HG03575 (cell line): ENCODE results near the gene HYDIN.
A peak's percentile ranks its signal among the peaks of the same experiment; 100 is the strongest.

Experiments used
- ATAC-seq: cut with Tn5 transposase; IDR thresholded peaks from one replicate; pipeline ENCODE4 v1.9.1; 2021; ENCODE audit not compliant: unreplicated experiment, insufficient number of reproducible peaks, low FRiP score; ENCODE audit errors: extremely low read depth

The HYDIN gene

DNA sequence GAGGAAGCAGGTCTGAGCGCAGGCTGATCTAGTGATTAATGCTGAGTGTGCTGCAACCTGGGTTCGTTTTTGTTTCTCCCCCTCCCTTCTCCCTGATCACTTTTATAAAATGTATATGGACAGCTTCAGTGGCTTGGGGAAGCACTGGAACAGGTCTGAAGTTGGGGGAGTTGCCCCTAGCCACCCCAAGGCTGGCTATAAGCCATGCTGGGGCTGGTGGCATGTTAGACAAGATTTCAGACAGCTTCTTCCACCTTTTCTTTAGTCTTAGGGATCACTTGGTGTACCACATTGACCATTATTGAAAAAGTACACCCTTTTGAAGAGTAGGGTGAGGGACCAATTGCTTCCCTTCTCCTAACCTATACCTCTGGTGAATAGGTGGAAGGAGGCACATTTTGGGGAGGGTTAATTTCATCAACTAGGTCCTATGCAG, 425.8 kb downstream of the HYDIN start:
- no peak for ATAC-seq

- ATAC-seq: no peak
These were observed 426.3 kb downstream of the HYDIN start for GRCh38 chr16:70804153-70804733.

DNA sequence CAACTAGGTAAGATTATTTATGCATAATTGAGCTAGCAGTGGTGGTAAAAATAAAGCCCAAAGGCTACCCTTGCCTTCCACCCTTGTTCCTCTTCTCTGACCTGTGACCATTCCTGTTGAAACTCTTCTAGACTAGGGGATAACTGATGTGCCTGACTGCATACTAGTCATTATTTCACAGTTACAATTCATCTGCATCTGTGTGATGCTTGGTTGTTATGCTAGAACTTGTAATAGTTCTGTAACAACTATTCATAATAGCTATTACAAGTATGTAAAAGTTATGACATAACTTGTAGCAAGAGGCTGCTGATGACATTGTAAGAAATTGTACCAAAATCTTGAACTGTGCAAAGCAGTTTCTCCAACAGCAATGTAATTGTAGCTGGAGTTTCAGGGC, 427.2 kb downstream of the HYDIN start:
- ATAC-seq: no peak

- ATAC-seq: no peak
These were observed 428.9 kb downstream of the HYDIN start for GRCh38 chr16:70801611-70802010.

GRCh38 chr16:70800781-70801480, 429.6 kb downstream of the HYDIN start, which contains the start of gene VAC14:
Gene VAC14, minus strand, starts transcription at chr16:70801158. Its CDS starts 258 bp downstream, at chr16:70800900.
- ATAC-seq: peak; percentile 75

GRCh38 chr16:70800311-70800710, 430.2 kb downstream of the HYDIN start:
- no peak for ATAC-seq

DNA sequence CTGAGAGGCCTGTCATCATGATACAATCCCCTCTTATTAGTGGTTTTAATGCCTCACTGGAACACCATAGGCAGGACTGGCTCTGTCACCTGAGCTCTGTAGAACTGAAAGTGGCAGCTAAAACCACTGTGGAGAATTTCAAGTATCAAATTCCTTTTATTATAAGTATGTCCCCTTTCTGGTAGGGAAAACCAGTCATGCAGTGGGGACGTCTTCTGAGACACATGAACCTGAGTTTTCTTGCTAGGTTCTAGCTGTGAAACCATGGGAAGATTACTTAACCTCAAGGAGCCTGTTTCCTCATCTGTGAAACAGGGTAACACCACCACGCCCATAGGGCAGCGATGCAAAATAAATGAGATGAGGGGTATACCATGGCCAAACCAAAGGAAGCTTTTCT, 434.2 kb downstream of the HYDIN start:
- no peak for ATAC-seq

DNA sequence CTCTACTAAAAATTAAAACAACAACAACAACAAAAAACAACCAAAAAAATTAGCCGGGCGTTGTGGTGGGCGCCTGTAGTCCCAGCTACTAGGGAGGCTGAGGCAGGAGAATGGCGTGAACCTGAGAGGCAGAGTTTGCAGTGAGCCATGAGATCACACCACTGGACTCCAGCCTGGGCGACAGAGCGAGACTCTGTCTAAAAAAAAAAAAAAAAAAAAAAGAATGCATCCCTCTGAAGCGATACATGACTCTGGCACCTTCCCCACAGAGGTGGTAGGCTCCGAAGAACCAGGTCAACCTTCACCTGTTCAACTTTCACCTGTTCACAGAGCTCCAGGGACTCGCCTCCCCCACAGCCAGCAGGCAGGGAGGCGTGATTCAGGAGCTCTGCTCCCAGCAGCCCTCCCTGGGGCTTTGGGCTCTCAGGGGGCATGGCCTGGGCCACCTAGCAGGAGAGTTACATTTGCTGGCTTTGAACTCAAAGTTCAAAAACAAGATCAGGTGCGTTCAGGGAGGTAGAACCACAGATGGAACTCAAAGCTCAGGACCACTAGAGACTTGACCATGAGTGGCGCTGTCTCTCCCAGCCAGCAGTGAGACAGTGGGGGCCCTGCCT, 435.1 kb downstream of the HYDIN start:
- ATAC-seq: no peak

DNA sequence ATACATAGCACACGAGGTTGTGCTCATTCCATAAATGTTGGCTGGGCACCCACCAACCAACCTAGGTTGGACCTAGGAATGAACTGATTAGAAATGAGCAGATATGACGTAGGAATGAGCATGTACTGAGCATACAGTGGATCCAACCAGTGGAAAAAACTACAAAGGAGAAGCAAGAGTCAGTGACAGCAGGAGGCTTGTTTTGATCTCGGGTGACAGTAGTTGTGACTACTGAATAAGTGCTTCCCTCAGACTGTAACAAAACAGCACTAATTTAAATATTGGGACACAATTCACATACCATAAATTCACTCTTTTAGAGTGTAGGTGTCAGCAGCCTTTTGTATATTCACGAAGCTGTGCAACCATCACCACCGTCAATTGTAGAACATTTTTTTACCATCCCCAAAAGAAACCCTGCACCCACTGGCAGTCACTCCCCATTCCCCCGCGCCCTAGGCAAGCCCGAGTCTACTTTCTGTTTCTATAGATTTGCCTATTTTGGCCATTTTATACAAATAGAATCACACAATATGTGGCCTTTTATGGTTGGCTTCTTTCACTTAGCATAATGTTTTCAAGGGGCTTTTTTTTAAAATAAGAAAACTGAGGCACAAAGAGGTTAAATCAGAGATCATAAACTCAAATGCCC, 436.5 kb downstream of the HYDIN start:
- no peak for ATAC-seq

GRCh38 chr16:70790815-70791214, 439.7 kb downstream of the HYDIN start:
- ATAC-seq: no peak

DNA sequence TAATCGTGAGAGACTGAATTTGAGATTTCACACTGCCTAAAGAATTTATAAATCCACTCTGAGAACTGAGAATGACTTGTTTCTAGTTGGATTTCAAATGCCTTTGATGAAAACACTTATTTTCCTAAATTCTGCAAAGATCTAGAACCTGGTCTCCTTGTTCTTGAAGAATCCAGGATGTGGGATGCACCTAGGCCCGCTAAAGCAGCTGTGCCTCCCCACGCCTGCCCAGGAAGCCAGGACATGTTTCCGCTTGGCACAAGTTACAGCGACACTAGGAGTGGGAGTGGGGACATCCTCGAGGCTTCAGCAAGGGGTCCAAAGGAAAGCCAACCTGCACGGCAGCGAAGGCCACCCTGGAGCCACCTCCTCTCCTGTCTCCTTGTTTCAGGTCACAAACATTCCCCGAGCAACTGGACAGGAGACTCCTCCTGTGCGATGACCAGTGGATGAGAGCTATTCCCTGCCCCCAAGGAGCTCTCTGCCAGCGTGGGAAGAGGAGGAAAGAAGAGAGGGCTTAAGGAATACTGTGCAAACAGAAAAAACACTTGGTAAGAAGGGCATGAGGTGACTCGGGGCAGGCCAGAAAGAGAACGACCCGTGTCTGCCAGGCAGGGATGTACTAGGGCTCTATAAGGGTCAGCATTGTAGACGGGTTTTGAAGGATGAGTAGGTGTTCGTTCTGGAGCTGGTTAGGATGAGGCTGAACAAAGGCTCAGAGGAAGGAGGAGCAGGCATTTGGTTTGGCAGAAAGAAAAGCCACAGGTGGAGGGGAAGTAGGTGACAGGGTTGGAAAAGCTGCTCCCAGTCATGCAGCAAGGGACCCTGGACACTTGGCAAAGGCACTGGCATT, 440.7 kb downstream of the HYDIN start:
- no peak for ATAC-seq

GRCh38 chr16:70788668-70789594, 441.6 kb downstream of the HYDIN start:
- ATAC-seq: no peak

DNA sequence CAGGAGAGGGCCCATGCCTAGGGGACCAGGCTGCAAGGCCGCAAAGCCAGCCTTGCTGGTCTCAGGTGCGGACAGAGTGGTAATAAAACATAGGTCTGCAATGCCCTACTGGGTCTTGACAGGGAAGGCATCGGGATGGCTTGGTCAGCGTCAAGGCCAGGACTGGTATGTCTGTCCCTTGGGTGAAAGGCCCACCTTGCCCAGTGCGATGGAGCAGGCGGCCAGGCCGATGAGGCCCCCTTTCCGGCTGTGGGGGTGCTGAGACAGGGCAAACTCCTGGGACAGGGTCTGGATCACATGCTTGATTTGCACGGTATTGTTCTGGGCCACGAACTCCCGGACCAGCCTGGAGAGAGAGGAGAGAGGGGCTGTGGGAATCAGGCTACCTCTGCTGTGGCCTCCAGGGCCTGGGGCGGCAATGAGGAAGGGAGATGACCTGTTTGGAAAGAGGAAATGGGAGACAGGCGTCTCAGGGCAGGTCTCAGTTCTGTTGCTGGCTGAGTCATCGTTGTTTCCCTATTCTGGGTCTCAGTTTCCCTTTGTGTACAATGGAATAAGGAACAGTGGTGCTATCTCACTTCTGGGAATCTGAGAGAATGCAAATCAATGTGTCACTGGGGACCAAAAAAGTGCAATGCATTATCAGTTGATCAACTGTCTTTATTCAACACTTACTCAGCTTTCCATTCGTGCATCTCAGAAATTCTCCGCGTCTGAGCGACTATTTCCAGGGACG, 444.3 kb downstream of the HYDIN start:
- no peak for ATAC-seq

GRCh38 chr16:70784692-70785555, 445.6 kb downstream of the HYDIN start:
- no peak for ATAC-seq

DNA sequence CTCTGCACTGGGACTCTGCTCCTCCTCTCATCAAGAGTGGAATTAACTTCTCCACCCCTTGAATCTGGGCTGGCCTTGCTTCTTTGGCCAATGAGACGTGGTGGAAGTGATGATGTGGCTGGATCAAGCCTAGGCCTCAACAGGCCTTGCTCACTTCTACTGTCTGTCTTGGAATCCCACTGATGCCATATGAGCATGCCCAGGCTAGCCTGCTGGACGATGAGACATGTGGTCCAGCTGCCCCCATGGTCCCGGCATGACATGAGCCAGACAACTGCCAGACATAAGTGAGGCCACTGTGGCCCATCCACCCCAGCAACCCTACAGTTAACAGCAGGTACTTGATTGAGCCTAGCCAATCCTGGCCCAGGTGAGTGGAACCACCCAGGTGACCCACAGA, 448.3 kb downstream of the HYDIN start:
- ATAC-seq: no peak

- ATAC-seq: no peak
These were observed 448.7 kb downstream of the HYDIN start for GRCh38 chr16:70781800-70782199.

GRCh38 chr16:70780546-70780945, 450.0 kb downstream of the HYDIN start:
- ATAC-seq: no peak
